ENCODE results near the gene PGA4.
"Not testable (repeated sequence)": the region's sequence is repeated elsewhere in the genome, so short reads cannot be mapped to it uniquely, and the experiment has no call there.

The PGA4 gene

DNA sequence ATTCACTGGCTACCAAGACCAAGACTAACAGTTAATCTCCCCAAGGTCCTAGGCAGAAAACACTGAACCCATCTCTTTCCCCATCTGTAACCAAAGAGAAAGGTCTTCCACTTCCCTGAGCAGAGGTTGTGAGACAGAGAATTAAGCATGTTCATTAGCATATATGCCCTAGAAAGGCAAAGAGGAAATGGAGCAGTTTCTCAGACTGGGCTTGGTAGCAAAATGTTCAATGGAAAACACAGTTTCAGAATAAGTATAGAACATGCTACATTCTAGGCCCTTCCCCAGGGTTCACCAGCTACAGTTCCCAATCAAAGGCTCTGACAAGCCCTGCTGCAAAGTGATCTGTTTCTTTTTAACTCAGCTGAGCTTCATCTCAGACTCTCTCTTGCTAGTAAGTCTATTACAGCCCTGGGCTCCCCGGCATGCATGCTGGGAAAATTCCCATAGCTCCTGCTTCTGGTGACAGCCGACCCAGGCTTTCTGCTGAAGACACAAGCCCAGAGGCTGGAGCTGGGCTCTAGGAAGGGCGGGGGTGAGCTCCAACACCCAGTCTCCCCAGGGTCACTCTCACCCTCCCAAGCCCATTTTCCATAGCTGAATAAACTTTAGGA is 8.3 kb upstream of the PGA4 start:
- H3K27ac ChIP-seq, result not testable (repeated sequence)

DNA sequence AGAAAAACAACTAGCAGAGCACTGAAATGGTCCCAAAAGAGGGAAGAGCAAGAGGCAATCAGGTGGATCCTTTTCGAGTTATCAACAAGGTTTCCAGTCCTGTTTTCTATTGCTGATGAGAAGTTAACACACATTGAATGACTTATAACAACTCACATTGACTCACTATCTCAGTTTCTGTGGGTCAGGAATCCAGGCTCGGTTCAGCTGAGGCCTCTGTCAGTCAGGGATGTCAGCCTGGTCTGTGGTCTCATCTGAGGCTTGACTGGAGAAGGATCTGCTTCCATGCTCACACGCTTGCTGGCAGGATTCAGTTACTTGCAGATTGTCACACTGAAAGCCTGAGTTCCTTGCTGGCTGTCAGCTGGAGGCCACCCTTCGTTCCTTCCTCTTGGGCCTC is 3.8 kb upstream of the PGA4 start:
- H3K27ac ChIP-seq, result not testable (repeated sequence)

DNA sequence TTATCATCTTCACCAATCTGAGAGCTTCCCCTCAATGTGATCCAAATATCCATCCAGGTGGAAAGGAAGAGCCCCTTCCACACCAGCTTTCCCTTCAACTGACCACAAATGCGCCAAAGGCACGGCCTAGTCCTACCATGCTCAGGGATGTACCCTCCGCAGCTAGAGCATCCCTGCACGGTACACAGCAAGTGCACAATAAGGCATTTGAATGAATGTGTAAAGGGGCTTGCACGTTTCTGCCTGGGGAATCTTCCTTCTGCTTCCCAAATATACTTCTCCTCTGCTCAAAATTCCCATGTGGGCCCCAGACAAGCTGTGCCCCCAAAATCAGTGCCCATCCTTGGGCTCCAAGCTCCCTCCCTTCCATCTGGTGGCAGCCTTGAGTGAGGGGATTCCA is 3.1 kb upstream of the PGA4 start:
- H3K27ac ChIP-seq, result not testable (repeated sequence)

DNA sequence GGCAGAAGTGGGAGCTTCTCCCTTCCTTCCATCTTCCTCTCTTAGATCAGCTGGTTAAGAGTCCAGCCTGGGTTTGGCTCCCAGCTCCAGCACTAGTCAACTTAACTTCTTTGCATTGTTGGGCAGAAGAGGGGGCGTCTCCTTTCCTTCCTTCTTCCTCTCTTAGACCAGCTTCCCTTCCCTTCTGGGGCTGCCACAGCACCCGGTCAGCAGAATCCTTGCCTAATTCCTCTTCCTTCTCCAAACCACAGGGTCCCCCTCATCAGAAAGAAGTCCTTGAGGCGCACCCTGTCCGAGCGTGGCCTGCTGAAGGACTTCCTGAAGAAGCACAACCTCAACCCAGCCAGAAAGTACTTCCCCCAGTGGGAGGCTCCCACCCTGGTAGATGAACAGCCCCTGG is 545 bp downstream of the PGA4 start:
- H3K27ac ChIP-seq, result not testable (repeated sequence)

DNA sequence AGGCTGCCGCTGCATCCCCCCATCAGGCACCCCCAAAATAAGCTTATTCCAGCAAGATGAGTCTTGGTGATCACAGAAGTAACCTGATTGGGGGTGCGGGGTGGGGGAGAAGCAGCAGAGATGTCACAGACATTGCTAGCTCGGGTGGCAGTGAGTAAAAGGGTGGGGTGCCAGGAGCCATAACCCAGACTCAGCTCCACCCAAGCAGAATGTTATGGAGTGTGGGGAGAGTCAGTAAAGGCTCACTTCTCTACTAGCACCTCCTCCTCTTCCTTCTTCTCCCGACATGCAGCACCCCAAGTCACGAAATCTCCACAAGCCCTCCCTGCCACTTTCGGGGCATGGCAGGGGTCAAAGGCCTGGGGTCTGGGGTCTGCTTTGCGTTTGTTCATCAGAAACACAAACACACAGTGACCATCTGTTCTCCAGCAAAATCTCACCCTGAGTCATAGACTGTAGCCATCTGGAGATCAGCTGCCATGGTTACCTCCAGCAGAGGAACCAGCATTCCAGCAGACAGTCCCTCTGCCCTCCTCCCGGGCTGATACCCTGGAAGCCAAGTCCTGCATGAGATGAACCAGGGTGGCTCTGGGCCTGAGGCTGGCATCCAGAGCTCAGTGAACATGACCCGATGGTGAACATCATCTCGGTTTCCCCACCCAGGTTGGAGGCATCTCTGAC is 4.5 kb downstream of the PGA4 start:
- not testable (repeated sequence) for H3K27ac ChIP-seq

DNA sequence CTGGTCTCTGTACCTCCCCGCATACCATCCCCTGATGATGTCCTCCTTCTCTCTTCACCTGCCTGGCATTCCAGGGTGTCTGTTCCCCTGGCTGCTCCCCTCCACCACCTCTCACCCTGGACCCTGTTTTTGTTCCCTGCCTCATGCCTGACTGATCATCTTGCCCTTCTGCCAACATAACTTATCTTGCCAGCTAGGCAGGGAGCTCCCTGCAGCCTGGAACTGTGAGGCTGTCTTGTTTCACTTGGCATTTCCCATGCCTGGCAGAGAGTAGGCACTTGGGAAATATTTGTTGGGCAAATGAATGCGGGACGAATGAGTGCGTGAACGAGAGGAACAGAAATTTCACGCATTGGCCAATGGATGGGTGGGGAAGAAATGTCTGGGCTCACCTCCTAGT is 7.3 kb downstream of the PGA4 start:
- H3K27ac ChIP-seq, result not testable (repeated sequence)

DNA sequence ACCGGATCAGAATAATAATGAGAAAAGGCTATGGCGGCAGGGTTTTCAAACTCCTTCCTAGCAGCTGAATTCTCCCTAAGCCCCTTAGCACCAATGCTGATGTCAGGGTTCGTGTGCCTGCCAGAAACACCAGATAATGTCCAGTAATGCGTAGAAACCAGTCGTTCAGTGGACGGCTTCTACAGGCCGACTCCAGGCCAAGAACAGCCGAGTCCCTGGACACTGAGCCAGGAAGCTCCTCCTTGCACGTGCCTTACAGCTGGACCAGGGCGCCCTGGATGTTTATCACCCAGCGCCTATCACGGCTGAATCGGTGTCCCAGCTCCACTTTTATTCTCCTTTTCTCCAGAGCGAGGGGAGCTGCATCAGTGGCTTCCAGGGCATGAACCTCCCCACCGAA is 8.9 kb downstream of the PGA4 start:
- not testable (repeated sequence) for H3K27ac ChIP-seq

DNA sequence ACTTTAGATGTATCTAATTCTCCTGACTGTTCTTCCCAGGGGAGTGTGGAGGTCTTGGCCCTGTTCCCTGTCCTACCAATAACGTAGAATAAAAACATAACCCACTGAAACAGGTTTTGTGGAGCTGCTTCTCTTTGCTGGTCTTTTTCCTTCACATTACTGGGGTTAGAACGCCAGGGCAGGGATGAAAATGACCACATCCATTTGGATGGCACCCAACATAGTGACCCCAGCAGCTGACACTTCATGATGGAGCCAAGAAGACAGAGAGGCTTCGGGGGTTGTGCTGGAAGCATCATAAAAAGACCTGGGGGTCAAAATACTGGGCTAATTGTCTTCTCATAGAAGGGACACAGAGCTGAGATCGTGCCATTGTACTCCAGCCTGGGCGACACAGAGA is 9.4 kb downstream of the PGA4 start:
- H3K27ac ChIP-seq, result not testable (repeated sequence)

DNA sequence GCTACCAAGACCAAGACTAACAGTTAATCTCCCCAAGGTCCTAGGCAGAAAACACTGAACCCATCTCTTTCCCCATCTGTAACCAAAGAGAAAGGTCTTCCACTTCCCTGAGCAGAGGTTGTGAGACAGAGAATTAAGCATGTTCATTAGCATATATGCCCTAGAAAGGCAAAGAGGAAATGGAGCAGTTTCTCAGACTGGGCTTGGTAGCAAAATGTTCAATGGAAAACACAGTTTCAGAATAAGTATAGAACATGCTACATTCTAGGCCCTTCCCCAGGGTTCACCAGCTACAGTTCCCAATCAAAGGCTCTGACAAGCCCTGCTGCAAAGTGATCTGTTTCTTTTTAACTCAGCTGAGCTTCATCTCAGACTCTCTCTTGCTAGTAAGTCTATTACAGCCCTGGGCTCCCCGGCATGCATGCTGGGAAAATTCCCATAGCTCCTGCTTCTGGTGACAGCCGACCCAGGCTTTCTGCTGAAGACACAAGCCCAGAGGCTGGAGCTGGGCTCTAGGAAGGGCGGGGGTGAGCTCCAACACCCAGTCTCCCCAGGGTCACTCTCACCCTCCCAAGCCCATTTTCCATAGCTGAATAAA is 10.5 kb downstream of the PGA4 start:
- H3K27ac ChIP-seq, result not testable (repeated sequence)

DNA sequence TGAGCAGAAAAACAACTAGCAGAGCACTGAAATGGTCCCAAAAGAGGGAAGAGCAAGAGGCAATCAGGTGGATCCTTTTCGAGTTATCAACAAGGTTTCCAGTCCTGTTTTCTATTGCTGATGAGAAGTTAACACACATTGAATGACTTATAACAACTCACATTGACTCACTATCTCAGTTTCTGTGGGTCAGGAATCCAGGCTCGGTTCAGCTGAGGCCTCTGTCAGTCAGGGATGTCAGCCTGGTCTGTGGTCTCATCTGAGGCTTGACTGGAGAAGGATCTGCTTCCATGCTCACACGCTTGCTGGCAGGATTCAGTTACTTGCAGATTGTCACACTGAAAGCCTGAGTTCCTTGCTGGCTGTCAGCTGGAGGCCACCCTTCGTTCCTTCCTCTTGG is 15.0 kb downstream of the PGA4 start:
- not testable (repeated sequence) for H3K27ac ChIP-seq

DNA sequence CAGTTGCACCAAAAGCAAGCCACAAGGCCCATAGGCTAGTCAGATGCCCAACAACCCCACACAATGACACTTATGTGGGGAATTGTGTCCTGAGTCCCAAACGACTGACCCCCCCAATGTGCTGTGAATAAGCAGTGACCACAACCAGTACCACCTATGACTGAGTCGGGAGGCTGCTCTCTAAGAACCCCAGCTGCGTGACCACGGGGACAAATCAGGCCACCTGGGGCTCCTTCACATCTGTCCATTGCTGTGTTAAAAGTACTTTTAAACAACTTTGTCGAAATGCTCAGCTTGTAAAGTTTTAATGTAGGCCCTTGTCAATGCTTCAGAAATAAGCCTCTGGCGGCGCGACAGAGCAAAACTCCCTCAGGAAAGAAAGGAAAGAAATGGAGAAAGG is 18.1 kb downstream of the PGA4 start:
- not testable (repeated sequence) for H3K27ac ChIP-seq

DNA sequence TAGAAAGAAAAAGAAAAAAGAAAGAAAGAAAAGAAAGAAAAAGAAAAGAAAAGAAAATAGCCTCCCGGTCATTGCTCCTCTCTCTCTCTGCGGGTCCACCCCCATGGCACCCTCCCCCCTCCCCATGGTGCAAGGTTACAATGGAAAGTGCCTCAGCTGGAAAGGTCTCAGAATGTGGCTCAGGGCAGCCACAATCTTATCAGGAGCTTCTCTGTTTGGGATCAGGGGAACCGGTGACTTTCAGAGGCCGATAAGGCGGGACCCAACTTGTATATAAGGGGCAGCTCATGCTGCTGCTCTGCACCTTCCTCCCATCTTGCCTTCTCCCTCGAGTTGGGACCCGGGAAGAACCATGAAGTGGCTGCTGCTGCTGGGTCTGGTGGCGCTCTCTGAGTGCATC is 18.7 kb downstream of the PGA4 start, which contains the start of gene PGA5:
Gene PGA5, plus strand, starts transcription at position 301 of the 400 bp plus-strand sequence. Its CDS starts 52 bp downstream, at position 353.
- H3K27ac ChIP-seq, result not testable (repeated sequence)

DNA sequence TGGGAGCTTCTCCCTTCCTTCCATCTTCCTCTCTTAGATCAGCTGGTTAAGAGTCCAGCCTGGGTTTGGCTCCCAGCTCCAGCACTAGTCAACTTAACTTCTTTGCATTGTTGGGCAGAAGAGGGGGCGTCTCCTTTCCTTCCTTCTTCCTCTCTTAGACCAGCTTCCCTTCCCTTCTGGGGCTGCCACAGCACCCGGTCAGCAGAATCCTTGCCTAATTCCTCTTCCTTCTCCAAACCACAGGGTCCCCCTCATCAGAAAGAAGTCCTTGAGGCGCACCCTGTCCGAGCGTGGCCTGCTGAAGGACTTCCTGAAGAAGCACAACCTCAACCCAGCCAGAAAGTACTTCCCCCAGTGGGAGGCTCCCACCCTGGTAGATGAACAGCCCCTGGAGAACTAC is 19.4 kb downstream of the PGA4 start:
- not testable (repeated sequence) for H3K27ac ChIP-seq

DNA sequence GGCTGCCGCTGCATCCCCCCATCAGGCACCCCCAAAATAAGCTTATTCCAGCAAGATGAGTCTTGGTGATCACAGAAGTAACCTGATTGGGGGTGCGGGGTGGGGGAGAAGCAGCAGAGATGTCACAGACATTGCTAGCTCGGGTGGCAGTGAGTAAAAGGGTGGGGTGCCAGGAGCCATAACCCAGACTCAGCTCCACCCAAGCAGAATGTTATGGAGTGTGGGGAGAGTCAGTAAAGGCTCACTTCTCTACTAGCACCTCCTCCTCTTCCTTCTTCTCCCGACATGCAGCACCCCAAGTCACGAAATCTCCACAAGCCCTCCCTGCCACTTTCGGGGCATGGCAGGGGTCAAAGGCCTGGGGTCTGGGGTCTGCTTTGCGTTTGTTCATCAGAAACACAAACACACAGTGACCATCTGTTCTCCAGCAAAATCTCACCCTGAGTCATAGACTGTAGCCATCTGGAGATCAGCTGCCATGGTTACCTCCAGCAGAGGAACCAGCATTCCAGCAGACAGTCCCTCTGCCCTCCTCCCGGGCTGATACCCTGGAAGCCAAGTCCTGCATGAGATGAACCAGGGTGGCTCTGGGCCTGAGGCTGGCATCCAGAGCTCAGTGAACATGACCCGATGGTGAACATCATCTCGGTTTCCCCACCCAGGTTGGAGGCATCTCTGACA is 23.3 kb downstream of the PGA4 start:
- not testable (repeated sequence) for H3K27ac ChIP-seq

DNA sequence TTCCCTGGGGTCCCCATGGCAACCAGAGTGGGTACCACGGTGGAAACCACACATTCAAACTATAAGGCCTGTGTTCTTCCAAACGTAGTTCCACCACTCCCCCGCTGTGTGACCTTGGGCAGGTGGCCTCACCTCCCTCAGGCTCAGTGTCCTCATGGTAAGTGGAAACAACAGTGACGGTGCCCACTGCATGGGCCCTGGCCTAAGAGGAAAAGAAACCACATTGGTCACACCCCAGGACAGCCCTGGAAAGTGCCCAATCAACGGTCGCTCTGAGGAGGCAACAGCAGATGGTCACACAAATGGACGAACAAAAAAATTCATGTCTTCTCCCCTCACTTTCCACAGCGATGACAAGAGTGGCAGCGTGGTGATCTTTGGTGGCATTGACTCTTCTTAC is 25.9 kb downstream of the PGA4 start:
- H3K27ac ChIP-seq, result not testable (repeated sequence)

DNA sequence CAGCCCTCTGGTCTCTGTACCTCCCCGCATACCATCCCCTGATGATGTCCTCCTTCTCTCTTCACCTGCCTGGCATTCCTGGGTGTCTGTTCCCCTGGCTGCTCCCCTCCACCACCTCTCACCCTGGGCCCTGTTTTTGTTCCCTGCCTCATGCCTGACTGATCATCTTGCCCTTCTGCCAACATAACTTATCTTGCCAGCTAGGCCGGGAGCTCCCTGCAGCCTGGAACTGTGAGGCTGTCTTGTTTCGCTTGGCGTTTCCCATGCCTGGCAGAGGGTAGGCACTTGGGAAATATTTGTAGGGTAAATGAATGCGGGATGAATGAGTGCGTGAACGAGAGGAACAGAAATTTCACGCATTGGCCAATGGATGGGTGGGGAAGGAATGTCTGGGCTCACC is 27.1 kb downstream of the PGA4 start:
- not testable (repeated sequence) for H3K27ac ChIP-seq

DNA sequence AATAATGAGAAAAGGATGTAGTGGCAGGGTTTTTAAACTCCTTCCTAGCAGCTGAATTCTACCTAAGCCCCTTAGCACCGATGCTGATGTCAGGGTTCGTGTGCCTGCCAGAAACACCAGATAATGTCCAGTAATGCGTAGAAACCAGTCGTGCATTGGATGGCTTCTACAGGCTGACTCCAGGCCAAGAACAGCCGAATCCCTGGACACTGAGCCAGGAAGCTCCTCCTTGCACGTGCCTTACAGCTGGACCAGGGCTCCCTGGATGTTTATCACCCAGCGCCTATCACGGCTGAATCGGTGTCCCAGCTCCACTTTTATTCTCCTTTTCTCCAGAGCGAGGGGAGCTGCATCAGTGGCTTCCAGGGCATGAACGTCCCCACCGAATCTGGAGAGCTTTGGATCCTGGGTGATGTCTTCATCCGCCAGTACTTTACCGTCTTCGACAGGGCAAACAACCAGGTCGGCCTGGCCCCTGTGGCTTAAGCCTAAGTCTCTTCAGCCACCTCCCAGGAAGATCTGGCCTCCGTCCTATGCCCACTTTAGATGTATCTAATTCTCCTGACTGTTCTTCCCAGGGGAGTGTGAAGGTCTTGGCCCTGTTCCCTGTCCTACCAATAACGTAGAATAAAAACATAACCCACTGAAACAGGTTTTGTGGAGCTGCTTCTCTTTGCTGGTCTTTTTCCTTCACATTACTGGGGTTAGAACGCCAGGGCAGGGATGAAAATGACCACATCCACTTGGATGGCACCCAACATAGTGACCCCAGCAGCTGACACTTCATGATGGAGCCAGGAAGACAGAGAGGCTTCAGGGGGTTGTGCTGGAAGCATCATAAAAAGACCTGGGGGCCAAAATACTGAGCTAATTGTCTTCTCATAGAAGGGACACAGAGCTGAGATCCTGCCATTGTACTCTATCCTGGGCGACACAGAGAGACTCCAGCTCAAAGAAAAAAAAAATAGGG is 28.9 kb downstream of the PGA4 start:
- H3K27ac ChIP-seq, result not testable (repeated sequence)

DNA sequence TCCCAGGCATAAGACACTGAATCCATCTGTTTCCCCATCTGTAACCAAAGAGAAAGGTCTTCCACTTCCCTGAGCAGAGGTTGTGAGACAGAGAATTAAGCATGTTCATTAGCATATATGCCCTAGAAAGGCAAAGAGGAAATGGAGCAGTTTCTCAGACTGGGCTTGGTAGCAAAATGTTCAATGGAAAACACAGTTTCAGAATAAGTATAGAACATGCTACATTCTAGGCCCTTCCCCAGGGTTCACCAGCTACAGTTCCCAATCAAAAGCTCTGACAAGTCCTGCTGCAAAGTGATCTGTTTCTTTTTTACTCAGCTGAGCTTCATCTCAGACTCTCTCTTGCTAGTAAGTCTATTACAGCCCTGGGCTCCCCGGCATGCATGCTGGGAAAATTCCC is 30.2 kb downstream of the PGA4 start:
- not testable (repeated sequence) for H3K27ac ChIP-seq
